B cell (primary cell): ENCODE results near the gene POMT1. TPM values are rescaled to one million over a fixed set of nuclear protein-coding genes. Genes with fewer than 3 reads are reported as not detected.

Experiments used
- ATAC-seq: fragments of 200-7000 bp; cut with Tn5 transposase; one replicate; pipeline ENCODE4 v1.10.0; 2021; ENCODE audit warnings: low read depth, mild to moderate bottlenecking, moderate number of reproducible peaks, moderate library complexity
- CTCF ChIA-PET: fragments of 350-600 bp; sonication (Branson Sonifier 250); formaldehyde crosslinking; loops from one replicate; lab custom pipeline; 2021; ENCODE audit warnings: antibody characterized with exemption, inconsistent platforms; lab: Charles Lee
- POLR2A ChIA-PET: fragments of 350-600 bp; sonication (Branson Sonifier 250); formaldehyde crosslinking; loops from one replicate; lab custom pipeline; 2021; ENCODE audit warnings: antibody characterized with exemption; lab: Charles Lee
- DNase-seq: peaks from one replicate; pipeline ENCODE4 v3.0.0; 2013
- H2AFZ ChIP-seq: 2 replicates; pipeline ENCODE4 v1.6.1; 2012; ENCODE audit warnings: mild to moderate bottlenecking, low read depth, low read length; ENCODE audit not compliant: insufficient read depth, poor library complexity, severe bottlenecking
- H3K27ac ChIP-seq, 2 donors: 1 replicate in 1 of 2; 2 replicates in 1 of 2; pipeline ENCODE4 v1.5.1; 2012 to 2013; ENCODE audit warnings: low read length in 2 of 2, mild to moderate bottlenecking in 2 of 2, moderate library complexity in 1 of 2
- H3K27me3 ChIP-seq, 4 experiments: fragments of 200-600 bp in 1 of 4; sonication (generic) in 1 of 4; replicated peaks in 1 of 4; 1 replicate in 2 of 4; 2 replicates in 2 of 4; pipeline versions ENCODE4 v1.6.1 to v1.7.0; 2013 to 2016; ENCODE audit warnings: low read length in 3 of 4, mild to moderate bottlenecking in 2 of 4, mixed read lengths in 1 of 4, moderate library complexity in 1 of 4; ENCODE audit not compliant: insufficient read depth in 4 of 4, control insufficient read depth in 3 of 4; ENCODE audit errors: control extremely low read depth in 1 of 4
- H3K36me3 ChIP-seq, 2 experiments: replicated peaks in 1 of 2; 1 replicate in 1 of 2; 2 replicates in 1 of 2; pipeline versions ENCODE4 v1.6.1 to v1.7.1; 2013; ENCODE audit warnings: low read length in 1 of 2; ENCODE audit not compliant: insufficient read depth in 2 of 2, control insufficient read depth in 1 of 2; ENCODE audit errors: control extremely low read depth in 1 of 2, extremely low read depth in 1 of 2
- H3K4me1 ChIP-seq, 2 donors: fragments of 200-600 bp in 1 of 2; sonication (generic) in 1 of 2; 1 replicate in 1 of 2; 2 replicates in 1 of 2; pipeline versions ENCODE4 v1.5.1 to v1.6.1; 2013 to 2017; ENCODE audit warnings: low read length in 2 of 2; ENCODE audit not compliant: control insufficient read depth in 2 of 2, insufficient read depth in 2 of 2
- H3K4me2 ChIP-seq: replicated peaks from 2 replicates; pipeline ENCODE3; 2012; ENCODE audit warnings: mild to moderate bottlenecking, low read depth, low read length; ENCODE audit not compliant: poor library complexity, severe bottlenecking
- H3K4me3 ChIP-seq, 5 experiments: fragments of 200-600 bp in 1 of 5; sonication (generic) in 1 of 5; 1 replicate in 3 of 5; 2 replicates in 2 of 5; pipeline versions ENCODE4 v1.5.1 to v1.7.0; 2011 to 2016; ENCODE audit warnings: low read length in 4 of 5, mild to moderate bottlenecking in 4 of 5, low read depth in 2 of 5, control low read depth in 1 of 5, moderate library complexity in 1 of 5; ENCODE audit not compliant: insufficient read depth in 1 of 5; ENCODE audit errors: control extremely low read depth in 1 of 5, extremely low read depth in 1 of 5
- H3K79me2 ChIP-seq: fragments of 200-600 bp; sonication (generic); one replicate; pipeline ENCODE4 v1.6.0; 2016; ENCODE audit warnings: low read length; ENCODE audit not compliant: control insufficient read depth, insufficient read depth
- H3K9ac ChIP-seq: fragments of 200-600 bp; sonication (generic); 2 replicates; pipeline ENCODE4 v1.6.1; 2017; ENCODE audit warnings: mild to moderate bottlenecking, low read length, moderate library complexity
- H3K9me3 ChIP-seq, 3 donors: one replicate each; pipeline versions ENCODE4 v1.6.1 to v1.7.1; 2013; ENCODE audit warnings: low read length in 2 of 3; ENCODE audit not compliant: control insufficient read depth in 2 of 3, insufficient read depth in 1 of 3; ENCODE audit errors: control extremely low read depth in 1 of 3
- H4K20me1 ChIP-seq: 2 replicates; pipeline ENCODE4 v1.6.0; 2012; ENCODE audit warnings: mild to moderate bottlenecking, low read length; ENCODE audit not compliant: insufficient read depth, control insufficient read depth, poor library complexity, severe bottlenecking
- H3K27ac Mint-ChIP-seq: one replicate; pipeline ENCODE4 v1.8.0; 2021; ENCODE audit warnings: mixed read lengths
- H3K27me3 Mint-ChIP-seq: one replicate; pipeline ENCODE4 v1.8.0; 2021; ENCODE audit warnings: mixed read lengths
- H3K4me1 Mint-ChIP-seq: one replicate; pipeline ENCODE4 v1.8.0; 2021; ENCODE audit warnings: mixed read lengths
- H3K4me3 Mint-ChIP-seq: one replicate; pipeline ENCODE4 v1.8.0; 2021; ENCODE audit warnings: mixed read lengths
- H3K9me3 Mint-ChIP-seq: one replicate; pipeline ENCODE4 v1.8.0; 2022; ENCODE audit warnings: mixed read lengths; ENCODE audit not compliant: insufficient read depth
- CTCF ChIP-seq: fragments of 200-600 bp; IDR thresholded peaks from one replicate; pipeline ENCODE4 v1.8.0; 2022; ENCODE audit warnings: antibody characterized with exemption, mild to moderate bottlenecking
- EZH2 ChIP-seq: IDR thresholded peaks from 2 replicates; pipeline ENCODE4 v1.6.1; 2012; ENCODE audit warnings: borderline replicate concordance, low read depth, mild to moderate bottlenecking, moderate library complexity, low read length; ENCODE audit not compliant: insufficient read depth, poor library complexity, severe bottlenecking
- WGBS: methylation state at CpG from one replicate; pipeline ENCODE4 v1.1.5; 2013; ENCODE audit warnings: missing lambda C conversion rate; ENCODE audit not compliant: insufficient coverage; 5-methylcytosine and 5-hydroxymethylcytosine counted together
- intact Hi-C: fragments of 100-400 bp; cut with micrococcal nuclease; formaldehyde crosslinking; loops from one replicate; pipeline ENCODE4 v1.10.0; 2022
- polyA plus RNA-seq: library from polyadenylated mRNA; depleted of rRNA; stranded (reverse); fragments of >200 nt; gene quantifications from 2 replicates; pipeline ENCODE4 v1.2.3, GENCODE V29; 2012
- total RNA-seq, 2 donors: library from RNA; stranded (reverse); fragments of 120-200 nt in 1 of 2; gene quantifications; 1 replicate in 1 of 2; 2 replicates in 1 of 2; pipeline versions ENCODE4 v1.2.3 to v1.2.4, GENCODE V29; 2013 to 2022

The POMT1 gene
- total and polyA plus RNA-seq, 2 donors (not counting 1 experiment from before 2014, with no cell fraction given), result 41.9 to 42.0 TPM

GRCh38 chr9:131496844-131497405, 5.8 kb upstream of the POMT1 start:
- Histone ChIP-seq H3K4me1 (peaks cover 0 to 2% of the 10 kb centered on the region in 2 donors), H3K27ac (no peak overlapping the region), H3K9ac (no peak overlapping the region), H3K9me3 (no peaks in the 10 kb centered on the region), H2AFZ (no peak overlapping the region), H3K79me2 (peaks cover 11% of the 10 kb centered on the region), H3K4me2 (no peak overlapping the region), H4K20me1 (peaks cover 68% of the 10 kb centered on the region), H3K27me3 (no peaks in the 10 kb centered on the region), H3K4me3 (no peak overlapping the region), H3K36me3 (peaks cover 7 to 73% of the 10 kb centered on the region in 2 experiments)
- no peaks in the 10 kb centered on the region for H3K27me3 Mint-ChIP-seq
- no peak for DNase-seq
- CTCF ChIA-PET, result interaction anchor here (0.7 kb wide), 1 partner anchor 125 kb away, joined by 3 read pairs; no protein-coding TSS in a partner anchor
- POLR2A ChIA-PET, result no interaction called here
- TF ChIP-seq EZH2, result no peak
- no peak for TF ChIP-seq CTCF
- ATAC-seq, result no peak
- no peak overlapping the region for H3K27ac Mint-ChIP-seq
- no peaks in the 10 kb centered on the region for H3K9me3 Mint-ChIP-seq
- WGBS, result 94% methylated on average over 6 of the region's 10 CpGs
- peaks cover 5% of the 10 kb centered on the region for H3K4me1 Mint-ChIP-seq
- intact Hi-C loops, result no loop called here
- no peak overlapping the region for H3K4me3 Mint-ChIP-seq

- DNase-seq (no peak), ATAC-seq (no peak)
- CTCF ChIA-PET, result no interaction called here
- H3K4me2 ChIP-seq, result no peak overlapping the region
- WGBS, result 98% methylated on average over 7 of the region's 7 CpGs
- no peaks in the 10 kb centered on the region for H3K27me3 ChIP-seq
- POLR2A ChIA-PET, result no interaction called here
- TF ChIP-seq EZH2, result no peak
- no peak for TF ChIP-seq CTCF
- no peaks in the 10 kb centered on the region for H3K9me3 ChIP-seq
- H3K27ac ChIP-seq, result no peak overlapping the region
- peaks cover 21% of the 10 kb centered on the region for H3K4me1 Mint-ChIP-seq
- peaks cover 9 to 20% of the 10 kb centered on the region in 2 donors for H3K4me1 ChIP-seq
- H3K4me3 ChIP-seq, result no peak overlapping the region
- peaks cover 47% of the 10 kb centered on the region for H4K20me1 ChIP-seq
- H3K36me3 ChIP-seq, result peaks cover 7 to 50% of the 10 kb centered on the region in 2 experiments
- H3K27ac Mint-ChIP-seq, result peak overlapping the region; percentile 15
- no peak overlapping the region for H3K4me3 Mint-ChIP-seq
- H3K27me3 Mint-ChIP-seq, result no peaks in the 10 kb centered on the region
- no peak overlapping the region for H2AFZ ChIP-seq
- no peaks in the 10 kb centered on the region for H3K9me3 Mint-ChIP-seq
- peaks cover 22% of the 10 kb centered on the region for H3K79me2 ChIP-seq
- intact Hi-C loops, result no loop called here
- H3K9ac ChIP-seq, result no peak overlapping the region
Observed at GRCh38 chr9:131499254-131499767, 3.4 kb upstream of the POMT1 start.
